ENCODE data around the gene GLIS2.

Gene GLIS2

GRCh38 chr16:4345836-4346781 lies 30.2 kb downstream of the GLIS2 start:
- no peak for TF ChIP-seq CTCF (IDR thresholded peaks at IDR 0.05; ENCODE audit: low read depth, low read length, missing control alignments)
- no peak for DNase-seq (ENCODE audit: extremely low read depth, low read depth)
- no peak overlapping the region for H3K4me3 ChIP-seq (replicated peaks; ENCODE audit: low read depth, low read length)

- H3K4me3 ChIP-seq (replicated peaks; ENCODE audit: low read depth, low read length): no peak overlapping the region
- no peak for DNase-seq (ENCODE audit: extremely low read depth, low read depth)
- no peak for TF ChIP-seq CTCF (IDR thresholded peaks at IDR 0.05; ENCODE audit: low read depth, low read length, missing control alignments)
Measured at GRCh38 chr16:4347010-4347409, 31.1 kb downstream of the GLIS2 start.

- TF ChIP-seq CTCF (IDR thresholded peaks at IDR 0.05; ENCODE audit: low read depth, low read length, missing control alignments): no peak
- no peak for DNase-seq (ENCODE audit: extremely low read depth, low read depth)
- no peak overlapping the region for H3K4me3 ChIP-seq (replicated peaks; ENCODE audit: low read depth, low read length)
Measured at GRCh38 chr16:4347765-4348509, 32.1 kb downstream of the GLIS2 start.

GRCh38 chr16:4349332-4349731 lies 33.5 kb downstream of the GLIS2 start:
- peak overlapping the region; percentile 74 for H3K4me3 ChIP-seq (replicated peaks; ENCODE audit: low read depth, low read length)
- TF ChIP-seq CTCF (IDR thresholded peaks at IDR 0.05; ENCODE audit: low read depth, low read length, missing control alignments): no peak

GRCh38 chr16:4350365-4350786 lies 34.5 kb downstream of the GLIS2 start:
- peak overlapping the region; percentile 74 for H3K4me3 ChIP-seq (replicated peaks; ENCODE audit: low read depth, low read length)
- DNase-seq (ENCODE audit: extremely low read depth, low read depth): no peak
- no peak for TF ChIP-seq CTCF (IDR thresholded peaks at IDR 0.05; ENCODE audit: low read depth, low read length, missing control alignments)

More at GRCh38 chr16:4349332-4349731, 33.5 kb downstream of the GLIS2 start:
- no peak for DNase-seq (ENCODE audit: extremely low read depth, low read depth)

- no peak for TF ChIP-seq CTCF (IDR thresholded peaks at IDR 0.05; ENCODE audit: low read depth, low read length, missing control alignments)
- peak; percentile 77 for DNase-seq (ENCODE audit: extremely low read depth, low read depth)
- peak within 1 kb of the TSS; percentile 74 for H3K4me3 ChIP-seq (replicated peaks; ENCODE audit: low read depth, low read length)
Measured at GRCh38 chr16:4350787-4351659, 35.2 kb downstream of the GLIS2 start, which contains the start of gene PAM16. PAM16 (minus strand) TSS chr16:4351321; CDS start chr16:4351234, 87 bp downstream.
